HG03442 (cell line): ENCODE results near the gene CREB5.

Source experiments
- ATAC-seq: cut with Tn5 transposase; IDR thresholded peaks from one replicate; pipeline ENCODE4 v1.9.1; 2021; ENCODE audit warnings: mild to moderate bottlenecking, moderate library complexity; ENCODE audit not compliant: unreplicated experiment

Gene CREB5

DNA sequence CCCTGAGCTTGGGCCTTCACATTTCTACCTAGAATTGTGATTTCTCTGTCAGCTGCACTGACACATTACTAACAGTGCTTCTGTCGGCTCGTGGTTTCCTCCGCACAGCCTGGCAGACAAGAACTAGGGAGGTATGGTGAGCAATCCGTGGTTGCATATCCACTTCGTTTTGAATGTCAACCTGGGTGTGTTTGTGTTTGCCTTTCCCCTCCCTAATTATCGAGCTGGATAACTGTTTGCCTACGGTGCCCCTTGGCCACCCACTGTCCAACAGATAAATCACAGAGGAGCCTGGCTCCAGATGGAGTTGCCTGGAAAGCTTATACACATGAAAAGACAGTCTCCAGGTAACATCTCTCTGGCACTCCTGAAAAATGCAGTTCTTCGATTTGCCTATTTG lies 317.0 kb downstream of the CREB5 start:
- ATAC-seq = no peak

DNA sequence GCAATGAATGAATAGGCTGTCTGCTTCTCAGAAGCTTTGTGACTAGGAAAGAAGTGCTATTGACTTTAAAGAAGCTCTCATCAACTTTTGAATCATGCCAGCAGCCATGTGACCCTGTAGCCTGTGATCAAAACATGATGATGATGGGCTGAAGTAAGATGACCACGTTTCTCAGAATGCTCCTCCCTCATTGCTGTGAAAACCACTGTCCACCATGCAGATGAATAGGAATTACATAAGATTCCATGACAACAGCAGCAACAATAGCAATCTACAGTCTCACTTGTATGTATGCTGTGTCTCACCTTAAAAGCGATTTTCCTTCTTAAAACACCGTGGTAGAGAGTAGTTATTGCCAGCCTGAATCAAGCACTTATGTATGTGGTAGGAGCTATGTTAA lies 317.4 kb downstream of the CREB5 start:
- no peak for ATAC-seq

DNA sequence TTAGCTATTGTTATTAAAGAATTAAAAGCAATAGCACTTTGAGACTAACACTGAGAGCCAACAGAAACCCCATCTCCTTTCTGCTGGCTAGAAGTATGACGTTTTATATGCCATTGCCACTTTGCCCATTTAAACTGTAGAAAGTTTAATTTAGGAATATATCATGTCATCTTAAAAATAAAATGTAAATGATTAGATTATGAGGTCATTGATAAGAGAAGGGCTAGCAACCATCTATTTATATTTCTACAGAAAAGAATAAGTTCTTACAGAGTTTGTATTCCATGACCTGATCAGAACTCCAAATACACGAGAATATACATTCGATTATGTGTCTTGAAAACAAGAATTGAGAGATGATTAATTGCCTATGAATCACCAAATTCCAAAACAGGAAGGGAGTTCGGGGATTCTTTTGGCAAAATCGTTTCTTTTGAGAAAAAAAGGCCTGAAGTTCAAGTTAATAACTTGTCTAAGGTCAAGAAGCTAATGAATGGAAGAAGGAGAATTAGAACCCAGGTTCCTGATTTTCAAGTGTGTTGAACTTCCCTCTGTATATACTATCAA lies 318.9 kb downstream of the CREB5 start:
- ATAC-seq = no peak

DNA sequence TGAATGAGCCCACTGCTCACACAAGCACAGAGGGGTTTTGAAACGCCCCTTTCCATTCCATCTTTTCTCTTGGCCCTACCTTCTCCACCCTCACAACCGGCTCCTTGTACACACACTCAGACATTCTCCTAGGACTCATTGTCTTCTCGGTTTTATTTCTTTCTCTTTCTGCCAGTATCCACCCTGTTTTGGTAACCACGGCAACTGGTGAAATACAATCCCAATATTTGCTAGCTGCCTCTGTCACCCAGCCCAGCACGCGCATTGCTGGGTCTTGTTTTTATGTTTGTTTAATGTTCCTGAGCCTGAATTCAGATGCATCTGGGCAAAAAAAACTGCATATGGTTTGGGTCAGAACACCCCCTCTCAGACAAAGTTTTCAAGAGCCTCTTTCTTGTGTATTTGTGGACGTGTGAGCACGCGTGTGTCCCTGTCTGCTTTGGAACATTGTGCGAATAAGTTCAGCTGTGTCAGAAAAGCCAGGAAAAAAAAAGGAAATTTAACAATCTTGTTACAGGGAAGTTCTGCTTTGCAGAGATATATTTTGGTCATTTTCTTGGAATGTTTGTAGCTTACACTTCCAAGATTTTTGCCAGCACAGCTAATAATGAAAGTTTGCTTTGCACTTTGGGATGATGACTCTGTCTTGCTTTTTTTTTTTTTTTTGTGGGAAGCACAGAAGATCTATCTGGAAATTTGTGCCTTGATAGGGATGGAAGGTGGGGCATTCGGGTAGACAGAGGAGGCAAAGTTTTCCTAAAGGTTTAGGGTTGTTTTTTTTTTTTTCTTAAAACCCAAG lies 320.0 kb downstream of the CREB5 start:
- no peak for ATAC-seq

DNA sequence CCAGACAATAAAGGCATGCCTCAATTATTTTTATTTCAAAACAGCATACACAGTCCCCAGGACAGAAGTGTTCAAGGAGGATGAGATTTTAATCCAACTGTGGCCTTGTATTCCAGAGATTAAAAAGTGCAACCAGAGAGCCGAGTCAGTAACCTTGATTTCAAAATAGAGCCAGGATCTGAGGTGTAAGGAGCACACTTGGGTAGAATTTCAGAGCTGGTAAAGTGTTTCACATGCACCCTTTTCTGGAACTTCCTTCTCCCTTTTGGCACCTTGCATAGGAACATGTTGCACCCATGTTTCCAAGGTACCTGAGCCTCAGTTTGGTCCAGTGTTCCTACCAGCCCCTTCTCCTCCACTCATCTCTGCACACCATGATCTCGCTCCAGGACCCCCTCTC lies 320.7 kb downstream of the CREB5 start:
- ATAC-seq = no peak

DNA sequence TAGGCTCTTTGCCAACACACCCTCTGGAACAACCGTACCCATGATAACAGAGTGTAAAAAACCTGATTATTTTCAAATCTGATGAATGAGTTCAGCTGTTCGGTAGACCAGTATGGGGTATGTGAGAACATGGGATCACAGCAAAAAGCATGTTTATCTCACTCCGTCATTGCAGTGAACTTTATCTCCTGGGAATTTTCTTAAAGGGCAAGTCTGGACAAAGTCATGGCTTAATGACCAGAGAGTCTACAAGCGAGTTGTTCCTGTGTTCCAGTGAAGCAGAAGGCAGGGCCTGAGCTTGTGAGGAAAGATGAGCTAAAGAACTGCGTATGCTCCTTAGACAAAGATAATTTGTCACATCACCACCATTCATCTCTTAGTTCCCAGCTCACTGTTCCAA lies 326.1 kb downstream of the CREB5 start:
- ATAC-seq = no peak

DNA sequence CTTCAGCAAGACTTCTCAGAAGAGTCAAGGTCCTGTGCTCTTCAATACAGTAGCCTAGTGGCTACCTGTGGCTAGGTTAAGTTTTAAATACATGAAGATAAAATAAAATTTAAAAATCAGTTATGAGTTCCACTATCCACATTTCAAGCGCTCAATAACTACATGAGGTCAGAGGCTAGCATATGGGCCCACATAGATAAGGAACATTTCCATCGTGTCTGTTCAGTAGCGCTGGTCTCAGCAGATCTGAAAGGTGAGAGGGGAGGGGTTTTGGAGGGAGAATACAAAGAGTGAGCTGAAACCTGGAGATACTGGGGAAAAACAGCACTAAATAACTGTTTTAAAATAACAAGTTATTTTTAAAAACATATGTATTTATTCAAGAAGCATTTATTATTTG lies 326.8 kb downstream of the CREB5 start:
- no peak for ATAC-seq

DNA sequence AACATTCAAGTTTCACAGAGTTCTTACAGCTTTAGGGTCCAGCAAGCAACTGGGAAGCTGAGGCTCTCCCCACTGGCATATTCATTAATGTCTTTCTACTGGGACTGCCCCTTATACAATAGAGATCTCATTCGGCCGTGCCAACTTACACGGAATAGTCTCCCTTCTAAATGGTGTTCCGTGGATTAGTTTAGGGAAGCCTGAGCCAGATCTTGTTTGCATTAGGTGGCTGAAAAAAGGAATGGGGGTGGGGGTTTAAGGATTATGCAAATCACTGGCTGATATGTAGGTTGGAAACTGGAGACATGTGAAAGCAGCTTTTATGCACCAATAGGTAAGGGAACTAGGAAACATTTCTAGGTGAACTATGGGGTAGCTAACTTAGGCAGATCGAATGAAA lies 327.5 kb downstream of the CREB5 start:
- no peak for ATAC-seq

DNA sequence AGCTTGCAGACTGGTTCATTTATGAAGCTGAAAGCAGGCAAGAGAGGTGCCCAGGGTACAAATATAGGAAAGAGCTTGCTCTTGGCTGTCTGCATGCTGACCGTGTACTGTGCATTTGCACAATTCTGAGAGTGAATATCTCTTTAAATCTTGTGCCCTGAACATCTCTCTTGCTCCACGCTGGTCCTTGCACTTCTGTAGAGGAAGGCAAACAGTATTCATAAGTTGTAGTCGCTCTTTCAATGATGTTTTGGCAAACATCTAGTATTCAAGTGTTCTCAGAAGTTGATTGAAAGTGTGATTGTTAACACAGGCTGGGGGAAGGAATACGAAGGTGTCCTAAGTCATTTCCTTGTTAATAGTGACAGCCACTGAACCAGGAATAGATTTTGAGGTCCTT lies 332.6 kb downstream of the CREB5 start:
- ATAC-seq = no peak

DNA sequence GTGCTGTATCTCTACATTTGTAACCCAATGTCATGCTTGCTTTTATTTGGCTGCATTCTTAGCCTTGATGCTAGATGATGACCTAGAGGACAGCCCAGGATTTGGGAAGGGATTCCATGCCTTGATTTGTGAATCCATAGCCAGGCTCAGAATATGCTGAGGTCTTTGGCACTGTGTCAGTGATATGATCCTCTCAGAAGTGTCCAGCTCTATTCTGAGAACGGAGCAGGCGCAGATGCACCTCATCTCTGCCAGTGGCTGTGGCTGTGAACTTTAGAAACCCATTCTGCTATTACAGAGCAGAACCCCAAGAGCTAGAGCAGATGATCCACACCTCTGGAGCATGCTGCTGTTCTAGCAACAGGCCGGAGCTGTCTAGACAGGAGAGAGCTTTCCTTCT lies 333.0 kb downstream of the CREB5 start:
- no peak for ATAC-seq

DNA sequence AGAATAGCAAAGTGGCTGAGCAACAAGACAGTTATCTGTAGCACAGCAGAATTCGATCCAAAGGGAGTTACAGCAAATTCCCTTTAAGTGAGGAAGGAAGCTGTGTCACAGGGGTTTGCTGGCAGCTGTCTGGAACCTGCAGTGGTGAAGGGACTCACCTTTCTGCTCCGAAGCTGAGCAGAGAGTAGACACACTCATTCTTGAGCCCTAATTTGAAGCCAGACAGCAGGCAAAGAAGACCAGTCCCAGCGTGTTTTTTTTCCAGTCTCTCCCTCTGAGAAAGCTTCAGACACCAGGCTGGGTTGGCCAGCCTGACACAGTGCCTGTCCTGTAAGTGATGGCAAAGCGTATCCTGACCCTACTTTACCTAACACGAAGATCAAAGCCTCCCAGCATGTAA lies 335.1 kb downstream of the CREB5 start:
- ATAC-seq = no peak

DNA sequence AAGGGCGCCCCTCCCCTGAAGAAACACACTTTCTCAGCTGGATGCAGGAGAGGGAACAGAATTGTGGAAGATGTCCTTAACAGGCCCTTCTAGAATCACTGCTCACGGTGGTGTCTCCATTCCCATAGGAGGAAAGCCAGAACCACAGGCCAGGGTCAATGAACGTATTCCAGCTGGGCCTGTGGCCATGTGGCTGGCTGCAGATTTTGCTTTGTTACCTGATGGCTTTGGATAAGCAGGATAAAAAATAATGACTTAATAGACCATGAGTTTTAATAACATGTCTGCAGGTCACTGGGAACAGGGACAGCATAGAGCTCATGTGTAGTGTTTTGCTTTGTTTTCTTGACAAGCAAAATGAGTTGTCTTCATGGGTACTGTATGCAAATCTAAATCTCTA lies 335.5 kb downstream of the CREB5 start:
- no peak for ATAC-seq

DNA sequence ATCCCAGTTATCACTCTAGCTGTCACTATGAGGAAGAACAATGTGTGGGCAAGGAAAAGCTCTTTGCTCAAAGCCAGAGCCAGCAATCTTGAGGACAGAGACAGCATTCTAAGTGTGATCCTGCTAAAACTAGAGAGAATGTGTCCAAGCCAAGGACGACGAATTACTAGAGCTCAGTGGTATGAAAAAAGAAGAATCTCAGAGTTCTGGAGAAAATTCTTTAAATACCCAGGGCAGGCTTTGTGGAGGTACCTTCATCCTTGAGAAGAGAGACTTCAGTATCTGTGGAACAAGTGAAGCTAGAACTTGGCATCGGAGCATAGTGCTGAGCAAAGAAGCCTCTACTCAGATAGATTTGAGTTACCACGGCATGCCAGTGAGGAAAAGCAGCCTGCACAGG lies 336.0 kb downstream of the CREB5 start:
- ATAC-seq = no peak

DNA sequence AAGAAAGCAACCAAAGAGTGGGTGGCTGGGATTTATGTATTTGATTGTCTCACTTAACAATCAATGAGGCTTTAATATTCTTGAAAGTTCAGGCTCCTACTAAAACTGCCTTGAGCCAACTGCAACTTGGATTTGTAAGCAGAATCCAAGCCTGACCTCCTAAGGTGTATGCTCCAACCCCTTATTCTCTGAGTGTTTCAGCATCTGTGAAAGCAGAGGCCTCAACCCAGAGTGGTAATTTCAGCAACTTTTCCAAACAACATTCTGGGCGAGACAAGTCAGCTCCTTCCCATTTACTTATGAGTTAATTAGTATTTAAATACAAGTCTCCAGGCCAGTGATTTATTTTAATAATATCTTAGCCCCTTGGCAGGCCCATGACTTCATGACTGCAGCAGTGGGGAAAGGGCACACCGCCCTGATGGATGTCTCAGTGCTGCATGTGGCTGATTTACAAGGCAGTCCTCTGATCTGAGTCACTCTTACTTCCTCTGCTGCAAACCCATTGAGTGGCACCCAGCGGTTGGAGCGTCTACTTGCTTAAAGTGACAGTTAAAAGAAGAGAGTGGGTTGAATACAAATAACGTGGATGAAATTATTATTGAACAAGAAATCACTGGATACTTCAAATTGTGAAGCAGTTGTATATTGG lies 336.7 kb downstream of the CREB5 start:
- ATAC-seq = peak; percentile 79

DNA sequence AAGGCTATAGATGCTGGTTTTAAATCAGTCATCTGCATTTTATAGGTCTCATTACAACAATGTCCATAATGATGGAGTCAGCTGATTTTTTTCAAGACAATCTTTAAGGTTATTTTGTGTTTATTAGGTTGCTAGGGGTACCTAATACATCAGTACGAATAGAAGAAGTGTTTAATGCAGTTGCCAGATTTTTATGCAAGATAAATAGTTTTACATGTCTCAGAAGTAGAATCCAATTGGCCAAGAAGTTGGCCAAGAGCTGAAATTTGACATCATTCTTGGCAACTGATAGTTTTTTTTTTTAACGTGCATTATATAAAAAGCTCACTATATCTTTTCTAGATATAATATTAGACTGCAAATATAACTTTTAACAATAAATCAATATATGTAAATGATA lies 337.3 kb downstream of the CREB5 start:
- no peak for ATAC-seq

DNA sequence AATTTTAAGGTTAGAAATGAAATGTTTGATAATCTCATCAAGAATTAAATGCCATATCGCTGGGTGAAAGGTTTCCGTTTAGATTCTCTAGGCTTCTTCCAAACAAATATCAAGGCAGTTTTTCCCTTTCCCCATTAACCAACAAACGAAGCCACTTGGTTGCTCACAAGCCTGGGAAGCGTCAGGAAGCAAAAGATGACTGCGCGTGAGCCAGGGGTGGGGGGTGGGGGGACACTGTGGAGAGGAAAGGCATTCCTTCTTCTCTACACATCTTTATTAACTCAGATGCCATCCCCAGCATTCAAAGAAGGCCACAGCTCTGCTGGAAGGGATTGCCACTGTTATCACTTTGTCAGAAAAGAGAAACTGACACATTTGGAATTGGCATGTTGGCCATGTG lies 338.7 kb downstream of the CREB5 start:
- no peak for ATAC-seq

DNA sequence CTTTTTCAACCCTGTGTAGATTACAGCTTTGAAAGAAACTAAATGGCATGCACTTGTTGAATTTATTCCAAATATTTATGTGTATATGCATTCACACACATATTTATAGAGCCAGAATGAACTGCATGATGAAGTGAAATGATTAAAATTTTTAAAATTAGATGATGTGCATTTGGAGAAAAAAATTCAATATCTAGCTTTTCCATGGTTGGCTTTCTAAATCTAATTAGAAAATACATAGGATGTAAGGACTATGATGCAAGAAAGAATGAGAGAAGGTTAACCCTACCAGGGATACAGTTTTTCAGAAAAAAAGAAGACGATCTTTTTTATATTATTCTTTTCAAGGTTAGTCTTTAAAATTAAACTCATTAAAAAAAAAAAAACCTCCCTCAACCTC lies 341.3 kb downstream of the CREB5 start:
- no peak for ATAC-seq

DNA sequence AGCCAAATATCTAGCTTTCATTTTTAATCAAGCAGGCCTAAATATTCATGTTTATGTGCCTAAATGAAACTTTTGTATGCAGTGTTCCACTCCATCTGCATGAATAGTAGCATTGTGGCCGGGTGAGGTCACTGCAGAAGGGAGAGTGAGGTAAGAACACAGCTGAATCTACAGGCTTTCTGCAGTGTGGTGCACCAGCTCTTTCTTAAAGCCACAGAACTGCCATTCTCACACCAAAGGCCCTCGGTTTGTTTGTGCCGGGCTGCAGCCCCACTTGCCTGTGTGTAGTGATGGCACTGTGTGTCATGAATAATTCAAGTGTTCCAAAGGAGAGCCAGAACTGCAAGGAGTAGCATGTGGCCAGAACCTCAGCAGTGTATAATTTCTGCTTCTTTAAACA lies 341.7 kb downstream of the CREB5 start:
- ATAC-seq = peak; percentile 52

DNA sequence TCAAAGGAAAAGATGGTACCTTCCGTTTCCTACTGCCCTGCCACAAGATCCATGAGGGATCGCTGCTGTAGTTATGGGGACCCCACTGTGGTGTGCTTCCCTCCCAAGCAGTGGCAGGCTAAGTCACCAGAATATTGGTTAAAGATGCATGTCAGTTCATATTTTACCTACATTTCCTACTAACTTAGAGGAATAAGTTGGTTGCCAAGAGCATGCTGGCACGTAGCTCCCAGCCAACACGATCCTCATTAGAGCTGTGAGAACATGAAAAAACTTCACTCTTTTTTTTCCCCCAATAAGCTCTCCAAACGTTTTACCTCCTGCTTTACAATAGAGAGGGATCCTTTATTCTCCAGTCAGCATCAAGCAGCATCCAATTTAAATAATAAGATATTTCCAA lies 342.1 kb downstream of the CREB5 start:
- no peak for ATAC-seq

DNA sequence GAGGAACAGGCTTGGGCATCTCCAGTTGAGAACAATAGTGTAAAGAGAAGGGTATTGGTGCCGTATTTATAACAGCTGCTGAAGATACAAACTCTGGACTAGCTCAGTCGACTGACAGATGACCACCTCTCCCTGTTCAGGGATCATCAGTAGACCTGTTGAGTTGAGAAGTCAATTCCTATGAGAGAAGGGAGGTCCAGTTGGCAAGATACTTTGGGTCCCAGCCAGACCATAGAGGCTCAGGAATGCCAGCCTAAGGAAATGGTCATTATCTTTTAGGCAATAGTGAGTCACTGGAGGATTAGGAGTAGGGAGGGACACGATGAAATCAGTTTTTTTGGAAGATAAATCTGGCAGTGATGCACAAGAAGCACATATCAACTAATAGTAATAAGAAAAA lies 342.9 kb downstream of the CREB5 start:
- ATAC-seq = no peak

DNA sequence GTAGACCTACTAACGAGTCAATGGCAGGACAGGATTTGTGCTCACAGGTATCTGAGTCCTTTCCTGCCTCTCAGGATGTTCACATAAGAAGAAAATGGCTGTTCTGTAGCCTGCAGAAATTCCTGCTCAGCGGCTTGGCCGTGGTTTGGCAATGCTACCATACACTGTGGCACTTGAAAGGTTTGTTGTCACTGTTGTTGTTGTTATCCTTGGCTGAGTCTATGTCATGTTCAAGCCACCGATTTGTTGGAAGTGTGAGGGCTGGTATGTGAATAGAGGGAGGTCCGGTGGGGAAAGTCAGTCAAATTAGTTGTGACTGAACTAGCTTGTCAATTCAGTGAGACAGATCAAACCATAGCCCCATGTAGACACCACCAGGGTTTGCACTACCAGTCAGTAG lies 345.9 kb downstream of the CREB5 start:
- no peak for ATAC-seq

DNA sequence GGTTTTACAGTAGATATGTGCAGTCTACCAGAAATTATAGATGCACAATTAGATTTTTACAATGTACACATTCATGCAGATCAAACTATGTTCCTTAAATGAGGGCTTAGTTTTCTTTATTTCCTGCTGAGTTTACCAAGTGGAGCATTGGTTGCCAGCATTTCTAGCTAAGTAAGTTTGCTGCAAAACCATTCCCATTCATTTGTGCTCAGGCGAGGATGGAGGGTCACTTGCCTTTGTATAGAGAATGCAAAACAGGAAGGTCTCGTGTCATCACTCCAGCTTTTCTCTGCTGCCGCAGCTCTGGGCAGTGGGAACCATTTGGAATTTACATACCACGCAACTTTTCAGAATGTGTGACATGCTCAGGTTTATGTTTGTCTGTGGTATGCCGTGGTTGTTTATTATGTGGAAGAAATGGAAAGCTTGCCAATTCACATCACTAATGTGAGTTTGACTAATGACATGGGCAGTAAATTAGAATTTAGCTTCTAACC lies 347.2 kb downstream of the CREB5 start:
- ATAC-seq = no peak
